Endometrial microvascular endothelial cells (primary cell): Measurements from ENCODE around the gene PARD6B. TPM values are rescaled to one million over a fixed set of nuclear protein-coding genes. Genes with fewer than 3 reads are reported as not detected.

Experiments used
- in situ Hi-C: cut with HindIII; loops from 2 replicates; pipeline ENCODE4 v1.10.0; 2017; ENCODE audit warnings: low sequenced_read_pairs, low pct_unique_long_range_greater_than_20kb; ENCODE audit errors: inconsistent ontology term
- total RNA-seq: library from RNA; depleted of rRNA; stranded (reverse); fragments of >200 nt; gene quantifications from one replicate; pipeline ENCODE4 v1.2.3, GENCODE V29; 2015; ENCODE audit errors: inconsistent ontology term

Gene PARD6B
- not detected for total RNA-seq

GRCh38 chr20:50731055-50731929 lies at the start of gene PARD6B:
PARD6B (plus strand) TSS chr20:50731580; CDS start chr20:50731787, 207 bp downstream.
- in situ Hi-C loops = loop anchor here (5.0 kb wide), 1 partner anchor 34 kb away; no protein-coding TSS in a partner anchor

- in situ Hi-C loops = no loop called here
Observed at GRCh38 chr20:50682065-50682464, 49.3 kb upstream of the PARD6B start.

- in situ Hi-C loops = no loop called here
Observed at GRCh38 chr20:50682947-50683530, 48.3 kb upstream of the PARD6B start.

- in situ Hi-C loops = no loop called here
Observed at GRCh38 chr20:50683570-50683969, 47.8 kb upstream of the PARD6B start.

- in situ Hi-C loops = no loop called here
Observed at GRCh38 chr20:50686821-50687220, 44.6 kb upstream of the PARD6B start.

- in situ Hi-C loops = no loop called here
Observed at GRCh38 chr20:50688256-50688975, 43.0 kb upstream of the PARD6B start.

GRCh38 chr20:50689864-50690649 lies 41.3 kb upstream of the PARD6B start:
- in situ Hi-C loops = no loop called here

GRCh38 chr20:50690650-50691572 lies 40.5 kb upstream of the PARD6B start, which contains the start of gene RIPOR3:
RIPOR3 (minus strand) TSS chr20:50691542; CDS start chr20:50691128, 414 bp downstream.
- in situ Hi-C loops = no loop called here

GRCh38 chr20:50691573-50692551 lies 39.5 kb upstream of the PARD6B start:
- in situ Hi-C loops = no loop called here

GRCh38 chr20:50692552-50692933 lies 38.8 kb upstream of the PARD6B start:
- in situ Hi-C loops = no loop called here

GRCh38 chr20:50693001-50693400 lies 38.4 kb upstream of the PARD6B start:
- in situ Hi-C loops = no loop called here

- in situ Hi-C loops = loop anchor here (5.0 kb wide), 1 partner anchor 38 kb away; the partner anchor contains the start of gene PARD6B
Observed at GRCh38 chr20:50694379-50695134, 36.8 kb upstream of the PARD6B start.

- in situ Hi-C loops = loop anchor here (5.0 kb wide), 1 partner anchor 37 kb away; the partner anchor contains the start of gene PARD6B
Observed at GRCh38 chr20:50695135-50695872, 36.1 kb upstream of the PARD6B start.

GRCh38 chr20:50698255-50698654 lies 33.1 kb upstream of the PARD6B start:
- in situ Hi-C loops = loop anchor here (5.0 kb wide), 1 partner anchor 34 kb away; the partner anchor contains the start of gene PARD6B

GRCh38 chr20:50699688-50700087 lies 31.7 kb upstream of the PARD6B start:
- in situ Hi-C loops = loop anchor here (5.0 kb wide), 1 partner anchor 33 kb away; the partner anchor contains the start of gene PARD6B
